ENCODE results near the gene APOA4. TPM values are rescaled to one million over a fixed set of nuclear protein-coding genes. Genes with fewer than 3 reads are reported as not detected.

The APOA4 gene
- total RNA-seq, 1 donor from 2014 or later = not detected

DNA sequence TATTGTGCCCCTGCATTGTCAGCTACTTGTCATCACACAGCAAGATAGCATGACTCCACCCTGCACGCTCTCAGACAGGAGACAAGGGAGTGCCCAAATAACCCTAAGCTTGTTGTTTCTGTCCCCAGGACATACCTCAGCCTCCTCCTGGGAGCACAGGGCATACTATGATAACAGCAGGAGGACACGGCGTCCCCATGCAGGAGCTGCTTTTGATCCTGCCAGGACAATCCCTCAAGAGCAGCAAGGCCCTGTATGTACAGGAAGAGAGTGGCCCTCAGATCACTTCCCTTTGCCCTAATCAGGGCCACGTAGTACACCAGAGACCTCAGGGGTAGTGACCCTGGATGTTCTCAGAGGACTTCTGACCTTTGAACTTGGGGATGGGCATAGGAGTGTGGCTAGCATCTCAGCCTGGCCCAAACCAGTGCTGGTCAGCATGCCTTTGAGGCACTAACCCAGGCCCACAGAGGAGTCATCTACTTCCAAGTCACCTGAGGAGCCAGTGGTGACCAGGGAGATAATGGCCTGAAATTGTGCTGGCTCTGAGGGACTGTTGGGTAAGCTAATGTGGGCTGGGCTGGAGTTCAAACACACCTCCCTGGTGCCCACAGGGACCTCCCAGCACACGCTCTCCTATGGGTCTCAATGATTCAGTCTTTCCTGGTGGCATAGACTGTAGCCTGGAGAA is 9.2 kb downstream of the APOA4 start:
- Mint-ChIP-seq H3K36me3 (ENCODE audit: low read depth) (no peaks in the 10 kb centered on the region), H3K27ac (ENCODE audit: unreplicated experiment) (peak overlapping the region; percentile 87), H3K27me3 (ENCODE audit: low read depth) (no peaks in the 10 kb centered on the region), H3K4me1 (no peaks in the 10 kb centered on the region), H3K4me3 (no peak overlapping the region), H3K9me3 (peaks cover 3% of the 10 kb centered on the region)
- DNase-seq (ENCODE audit: low read depth, low spot score) = no peak
- TF ChIP-seq CTCF (conservative IDR thresholded peaks at IDR 0.05) = no peak

- Mint-ChIP-seq H3K9me3 (peaks cover 3% of the 10 kb centered on the region), H3K27ac (ENCODE audit: unreplicated experiment) (no peak overlapping the region), H3K4me1 (no peaks in the 10 kb centered on the region), H3K4me3 (no peak overlapping the region), H3K36me3 (ENCODE audit: low read depth) (no peaks in the 10 kb centered on the region), H3K27me3 (ENCODE audit: low read depth) (no peaks in the 10 kb centered on the region)
- DNase-seq (ENCODE audit: low read depth, low spot score) = no peak
- TF ChIP-seq CTCF (conservative IDR thresholded peaks at IDR 0.05) = no peak
Observed at GRCh38 chr11:116813170-116813569, 9.9 kb downstream of the APOA4 start.

DNA sequence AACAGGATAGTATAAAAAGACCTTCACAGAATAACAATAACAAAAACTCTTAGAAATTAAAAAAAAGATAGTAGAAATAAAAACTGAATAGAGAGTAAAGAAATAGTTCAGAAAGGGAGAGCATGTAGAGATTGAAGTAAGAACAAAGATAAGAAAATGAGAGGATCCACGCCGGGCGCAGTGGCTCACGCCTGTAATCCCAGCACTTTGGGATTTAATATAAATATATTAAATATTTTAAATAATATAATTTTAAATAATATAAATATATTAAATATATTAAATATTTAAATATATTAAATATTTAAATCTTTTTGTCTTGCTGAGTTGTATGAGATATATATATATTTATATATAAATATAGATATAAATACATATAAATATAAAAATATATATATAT is 11.0 kb downstream of the APOA4 start:
- TF ChIP-seq CTCF (conservative IDR thresholded peaks at IDR 0.05) = no peak

DNA sequence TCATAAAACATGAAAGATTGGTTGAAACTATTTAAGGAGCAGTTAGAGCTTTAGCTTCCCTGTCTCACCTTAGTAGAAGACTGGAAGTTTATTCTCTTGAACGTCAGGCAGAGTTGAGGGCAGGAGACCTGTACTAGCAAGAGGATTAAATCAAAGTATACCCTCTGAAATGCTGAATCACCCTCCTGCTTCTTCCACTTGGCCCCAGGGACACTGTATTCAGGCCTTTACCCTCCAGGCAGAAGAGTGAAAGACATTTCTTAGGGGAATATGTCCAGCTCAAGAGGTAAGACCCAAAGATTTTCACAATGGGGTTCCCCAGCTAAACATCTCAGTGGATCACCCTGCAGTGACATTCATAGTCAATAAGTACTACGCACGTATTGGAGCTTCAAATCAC is 11.9 kb downstream of the APOA4 start:
- no peak for TF ChIP-seq CTCF (conservative IDR thresholded peaks at IDR 0.05)
- Mint-ChIP-seq H3K4me1 (no peaks in the 10 kb centered on the region), H3K27ac (ENCODE audit: unreplicated experiment) (no peak overlapping the region), H3K4me3 (no peak overlapping the region), H3K27me3 (ENCODE audit: low read depth) (no peaks in the 10 kb centered on the region), H3K9me3 (peaks cover 3% of the 10 kb centered on the region), H3K36me3 (ENCODE audit: low read depth) (no peaks in the 10 kb centered on the region)
- DNase-seq (ENCODE audit: low read depth, low spot score) = no peak

More for the DNA sequence above, 11.0 kb downstream of the APOA4 start:
- H3K27ac Mint-ChIP-seq (ENCODE audit: unreplicated experiment) = no peak overlapping the region
- peaks cover 3% of the 10 kb centered on the region for H3K9me3 Mint-ChIP-seq
- H3K4me3 Mint-ChIP-seq = no peak overlapping the region
- H3K27me3 Mint-ChIP-seq (ENCODE audit: low read depth) = no peaks in the 10 kb centered on the region
- H3K4me1 Mint-ChIP-seq = no peaks in the 10 kb centered on the region
- no peak for DNase-seq (ENCODE audit: low read depth, low spot score)
- no peaks in the 10 kb centered on the region for H3K36me3 Mint-ChIP-seq (ENCODE audit: low read depth)

GRCh38 chr11:116808262-116809175 is 14.6 kb downstream of the APOA4 start:
- DNase-seq (ENCODE audit: low read depth, low spot score) = no peak
- H3K4me3 Mint-ChIP-seq = no peak overlapping the region

More at GRCh38 chr11:116808262-116809175, 14.6 kb downstream of the APOA4 start:
- no peak overlapping the region for H3K27ac Mint-ChIP-seq (ENCODE audit: unreplicated experiment)
- TF ChIP-seq CTCF (conservative IDR thresholded peaks at IDR 0.05) = no peak
- H3K9me3 Mint-ChIP-seq = peaks cover 3% of the 10 kb centered on the region
- H3K4me1 Mint-ChIP-seq = no peaks in the 10 kb centered on the region
- no peaks in the 10 kb centered on the region for H3K27me3 Mint-ChIP-seq (ENCODE audit: low read depth)
- H3K36me3 Mint-ChIP-seq (ENCODE audit: low read depth) = no peaks in the 10 kb centered on the region
